ENCODE data around the gene CRY2. TPM values are rescaled to one million over a fixed set of nuclear protein-coding genes. Genes with fewer than 3 reads are reported as not detected.

The CRY2 gene
- total and polyA plus RNA-seq, 2 of the 13 experiments (the other 11 are each of a cell fraction or from before 2014, with no cell fraction given), result 10.1 to 12.2 TPM

- Histone ChIP-seq H3K27ac (ENCODE audit: extremely low read length, insufficient read depth, low read length) (no peak within 1 kb of the TSS), H3K4me1 (ENCODE audit: insufficient read depth, low read length) (no peaks in the 10 kb centered on the region), H3K36me3 (replicated peaks in 1 of 2; ENCODE audit: control insufficient read depth in 1 of 2, insufficient read depth in 2 of 2, low read length in 2 of 2) (peaks cover 0 to 6% of the 10 kb centered on the region in 2 experiments; a peak in 2 of 5 replicates), H3K9me3 (ENCODE audit: low read length) (no peaks in the 10 kb centered on the region), H4K20me1 (ENCODE audit: insufficient read depth, low read length) (peaks cover 12% of the 10 kb centered on the region; the same call in 1 of the 2 replicates), H3K27me3 (ENCODE audit: control insufficient read depth in 1 of 2, insufficient read depth in 2 of 2, low read length in 2 of 2) (no peaks in the 10 kb centered on the region; a peak in 2 of 5 replicates), H3K4me2 (ENCODE audit: low read depth, low read length) (peak within 1 kb of the TSS; percentile 65), H3K9ac (ENCODE audit: insufficient read depth, low read depth, low read length) (no peak within 1 kb of the TSS), H3K4me3 (replicated peaks in 1 of 3; ENCODE audit: insufficient read depth in 1 of 3, low read depth in 2 of 3, low read length in 3 of 3) (peak within 1 kb of the TSS; percentile 52 to 71 (median 61); a peak in 5 of 6 replicates), H2AFZ (ENCODE audit: low read length) (no peak within 1 kb of the TSS), H3K79me2 (ENCODE audit: insufficient read depth, low read length) (no peaks in the 10 kb centered on the region)
- intact Hi-C loops (cut with micrococcal nuclease; ENCODE audit: unreplicated experiment), result no loop called here
- ChIA-PET CTCF (ENCODE audit: low intra/inter-chr PET ratio, low total read pairs) (no interaction called here), POLR2A (no interaction called here)
- no TSS peak for BruUV-seq (replicated peaks)
- in situ Hi-C loops (cut with HindIII; ENCODE audit: extremely low pct_ligation_motif_present, low pct_unique_long_range_greater_than_20kb), result no loop called here
- WGBS (ENCODE audit: low lambda C conversion rate), result 15% methylated on average over 17 of the region's 73 CpGs
- ATAC-seq (peak; percentile 74), DNase-seq (ENCODE audit: low spot score) (peak; percentile 47), FAIRE-seq (no peak)
- TF ChIP-seq YY1 (IDR thresholded peaks at IDR 0.05; ENCODE audit: insufficient read depth, insufficient replicate concordance, low read depth, low read length) (no peak), KLF16 (CRISPR knock-in tag; IDR thresholded peaks at IDR 0.05) (peak in 1 of 2 experiments; percentile 69; a peak in 1 of 4 replicates), KLF13 (CRISPR knock-in tag; IDR thresholded peaks at IDR 0.05) (no peak), ZNF558 (CRISPR knock-in tag; IDR thresholded peaks at IDR 0.05; ENCODE audit: borderline replicate concordance) (no peak), ZNF878 (CRISPR knock-in tag; IDR thresholded peaks at IDR 0.05) (no peak), ZNF607 (CRISPR knock-in tag; IDR thresholded peaks at IDR 0.05; ENCODE audit: borderline replicate concordance) (no peak), ZNF350 (CRISPR knock-in tag; IDR thresholded peaks at IDR 0.05; ENCODE audit: borderline replicate concordance, low read depth) (no peak), HNRNPLL (IDR thresholded peaks at IDR 0.05; ENCODE audit: low read depth, low read length, poor library complexity, severe bottlenecking) (peak; percentile 69), XRCC5 (optimal IDR thresholded peaks at IDR 0.05; ENCODE audit: low read length) (no peak), CBX5 (CRISPR knock-in tag; IDR thresholded peaks at IDR 0.05; ENCODE audit: borderline replicate concordance) (no peak), KLF11 (CRISPR knock-in tag; IDR thresholded peaks at IDR 0.05) (0 out of 2 replicates have a peak, but pooled peaks have one; percentile 64), EEA1 (CRISPR knock-in tag; IDR thresholded peaks at IDR 0.05; ENCODE audit: borderline replicate concordance) (no peak), FOXA3 (CRISPR knock-in tag; IDR thresholded peaks at IDR 0.05) (no peak), RBM22 (optimal IDR thresholded peaks at IDR 0.05; ENCODE audit: low read length) (no peak), TRIM24 (CRISPR knock-in tag; IDR thresholded peaks at IDR 0.05) (no peak), E2F2 (CRISPR knock-in tag; IDR thresholded peaks at IDR 0.05; ENCODE audit: borderline replicate concordance) (no peak), ZSCAN9 (CRISPR knock-in tag; IDR thresholded peaks at IDR 0.05; ENCODE audit: borderline replicate concordance) (peak; percentile 87; the same call in 1 of the 2 replicates), BRF2 (CRISPR knock-in tag; IDR thresholded peaks at IDR 0.05) (no peak), HDAC1 (CRISPR knock-in tag; IDR thresholded peaks at IDR 0.05) (no peak), NCOR1 (IDR thresholded peaks at IDR 0.05; ENCODE audit: borderline replicate concordance, low read length) (no peak), ZNF275 (CRISPR knock-in tag; IDR thresholded peaks at IDR 0.05; ENCODE audit: borderline replicate concordance) (no peak), ZNF274 (CRISPR knock-in tag; IDR thresholded peaks at IDR 0.05) (no peak)
Measured at GRCh38 chr11:45885274-45885920, 38.1 kb downstream of the CRY2 start, which contains the start of gene MAPK8IP1. TSS of gene MAPK8IP1 (plus strand) at chr11:45885651. CDS start at chr11:45885821, 170 bp downstream.

Measured in HepG2 (cell line).